Activated CD4-positive, alpha-beta T cell treated with anti-CD3 and anti-CD28 coated beads, Interleukin-2, amount 50 U/mL, for 48 hours (primary cell): ENCODE results near the gene GTSF1L.
"Not testable (repeated sequence)": the region's sequence is repeated elsewhere in the genome, so short reads cannot be mapped to it uniquely, and the experiment has no call there.

Experiments used
- DNase-seq, 2 experiments: peaks; one replicate each; pipeline ENCODE4 v3.0.0-alpha.2; 2020

Gene GTSF1L

DNA sequence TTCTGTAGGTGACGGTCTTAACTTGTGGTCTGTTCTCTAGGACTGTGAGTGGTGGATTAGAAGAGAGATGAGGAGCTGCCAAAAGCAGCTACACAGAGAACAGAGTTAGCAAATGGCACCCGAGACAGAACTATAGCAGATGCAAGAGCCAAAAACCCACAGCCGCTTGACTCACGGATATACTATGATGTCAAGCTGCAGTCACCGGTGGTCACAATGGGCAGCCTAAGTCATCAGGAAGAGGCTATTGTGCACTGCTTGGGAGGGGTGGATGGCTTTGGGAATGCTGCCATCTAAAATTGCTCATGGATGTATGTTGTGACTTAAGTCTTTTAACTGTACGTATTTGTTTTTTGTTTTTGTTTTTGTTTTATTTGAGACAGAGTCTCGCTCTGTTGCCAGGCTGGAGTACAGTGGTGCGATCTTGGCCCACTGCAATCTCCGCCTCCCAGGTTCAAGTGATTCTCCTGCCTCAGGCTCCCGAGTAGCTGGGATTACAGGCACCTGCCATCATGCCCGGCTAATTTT is at the start of gene GTSF1L:
Gene GTSF1L, minus strand, starts transcription at position 192 of the 528 bp plus-strand sequence. CDS start 308 bp downstream, outside the sequence.
- DNase-seq = no peak

DNA sequence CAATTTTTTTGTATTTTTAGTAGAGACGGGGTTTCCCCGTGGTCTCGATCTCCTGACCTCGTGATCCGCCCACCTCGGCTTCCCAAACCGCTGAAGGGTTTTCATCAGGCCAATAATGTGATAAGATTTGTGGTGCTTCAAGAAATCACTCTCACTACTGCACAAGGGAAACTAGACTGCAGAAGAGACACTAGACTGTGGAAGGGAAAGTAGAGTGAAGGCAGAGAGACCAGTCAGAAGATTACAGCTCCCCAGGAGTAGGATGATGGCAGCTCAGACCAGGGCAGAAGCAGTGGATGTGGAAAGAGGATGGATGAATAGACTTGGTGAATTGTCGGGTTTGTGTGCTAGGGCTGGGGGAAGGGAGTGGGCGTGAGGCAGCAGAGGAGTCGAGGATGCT is 48.0 kb upstream of the GTSF1L start:
- DNase-seq = peak in 1 of 2 experiments; percentile 22

DNA sequence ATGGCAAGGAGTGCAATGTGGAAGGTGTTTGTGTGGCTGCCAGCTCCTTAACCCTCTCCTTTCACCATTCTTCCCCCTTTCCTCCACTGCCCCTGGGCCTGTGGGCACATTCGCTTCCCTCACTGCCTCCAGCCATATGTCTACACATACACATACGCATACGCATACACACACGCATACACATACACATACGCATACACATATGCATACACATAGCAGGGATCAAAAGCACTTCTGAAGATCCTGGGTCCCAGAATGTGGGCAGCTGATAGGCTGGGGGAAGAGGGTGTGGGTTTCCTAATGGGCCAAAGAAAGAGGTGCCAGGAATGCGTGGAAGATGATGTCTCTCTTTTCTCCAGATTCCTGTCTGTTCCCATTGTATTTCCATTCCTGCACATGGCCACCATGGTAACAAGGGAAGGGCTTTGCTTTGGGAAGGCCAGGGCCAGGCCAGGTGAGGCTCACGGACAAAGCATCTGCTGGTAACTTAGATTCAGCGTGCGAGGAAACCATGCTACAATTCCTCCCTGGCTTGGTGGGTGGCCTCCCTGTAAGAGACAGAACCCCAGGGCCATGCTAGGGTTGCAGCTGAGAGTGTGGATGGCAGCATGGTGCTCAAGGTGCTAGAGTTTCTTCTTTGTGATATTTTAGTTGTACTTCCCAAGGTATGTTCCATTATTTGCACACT is 44.8 kb upstream of the GTSF1L start:
- DNase-seq = no peak

DNA sequence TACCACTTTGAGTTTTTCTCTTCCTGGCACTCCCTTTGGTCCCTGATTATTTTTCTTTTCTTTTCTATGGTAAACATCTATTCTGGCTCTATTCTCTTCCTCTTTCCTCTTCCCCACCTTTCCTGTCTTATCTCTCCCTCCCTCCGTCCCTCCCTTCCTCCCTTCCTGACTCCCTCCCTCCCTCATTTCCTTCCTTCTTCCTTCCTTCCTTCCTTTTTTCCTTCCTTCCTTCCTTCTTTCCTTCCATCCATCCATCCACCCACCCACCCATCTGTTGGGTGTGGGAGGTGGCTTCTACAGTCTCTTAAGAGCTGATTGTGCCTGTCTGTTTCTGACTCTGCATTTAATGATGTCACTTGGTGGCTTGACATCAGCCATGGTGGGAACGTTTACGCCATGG is 43.5 kb upstream of the GTSF1L start:
- no peak for DNase-seq

DNA sequence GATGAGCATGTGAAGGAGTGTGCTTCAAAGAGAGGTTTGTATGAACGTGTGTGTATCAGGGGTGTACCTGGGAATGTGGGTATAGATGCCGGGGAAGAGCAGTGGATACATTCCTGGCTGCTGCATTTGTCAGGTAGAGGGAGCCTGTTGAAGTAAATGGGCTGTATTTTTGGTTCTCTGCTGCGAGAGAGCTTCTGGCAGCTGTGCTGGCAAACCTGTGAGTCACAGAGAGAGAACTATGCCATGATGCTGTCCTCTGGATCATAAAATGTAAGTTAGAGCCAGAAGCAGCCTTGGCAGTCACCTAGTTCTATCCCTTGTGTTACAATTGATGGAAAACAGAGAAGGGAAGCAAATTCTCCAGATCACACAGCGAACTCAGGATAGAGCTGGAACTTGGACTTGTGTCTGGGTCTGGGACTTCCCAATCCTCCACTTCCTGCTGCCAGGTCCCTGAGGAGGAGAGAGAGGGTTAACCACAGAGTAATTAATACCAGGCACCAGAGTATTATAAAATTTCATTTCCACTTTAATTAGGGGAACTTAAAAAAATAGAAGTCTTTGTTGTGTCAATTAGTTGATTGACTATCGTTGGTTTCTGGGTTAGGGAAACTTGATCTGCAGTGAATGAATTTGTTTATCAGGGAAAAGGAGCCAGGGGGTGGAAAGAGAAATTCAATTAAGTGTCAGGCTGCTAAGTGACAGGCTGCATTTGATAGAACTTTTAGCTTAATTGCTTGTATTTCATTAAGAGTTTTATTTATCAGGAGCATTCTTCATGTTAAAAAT is 41.1 kb upstream of the GTSF1L start:
- no peak for DNase-seq

DNA sequence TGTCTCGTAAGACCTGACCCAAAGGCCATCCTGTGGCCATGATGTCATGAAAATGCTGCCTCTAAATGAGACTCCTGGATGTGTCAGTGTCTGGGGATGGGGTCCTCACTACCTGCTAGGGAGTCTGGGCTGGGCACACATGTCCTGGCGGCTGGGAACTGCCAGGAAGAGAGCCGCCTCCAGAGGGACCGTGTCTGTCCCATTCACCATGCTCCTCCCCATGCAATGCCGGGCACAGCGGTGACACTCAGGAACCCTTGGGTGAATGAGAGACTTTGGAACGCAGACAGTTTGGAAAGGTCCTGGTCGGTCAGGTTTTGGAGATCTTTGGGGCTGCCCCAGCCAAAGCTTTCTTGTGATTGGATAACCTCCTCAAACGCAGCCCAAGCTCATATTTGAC is 40.1 kb upstream of the GTSF1L start:
- no peak for DNase-seq

DNA sequence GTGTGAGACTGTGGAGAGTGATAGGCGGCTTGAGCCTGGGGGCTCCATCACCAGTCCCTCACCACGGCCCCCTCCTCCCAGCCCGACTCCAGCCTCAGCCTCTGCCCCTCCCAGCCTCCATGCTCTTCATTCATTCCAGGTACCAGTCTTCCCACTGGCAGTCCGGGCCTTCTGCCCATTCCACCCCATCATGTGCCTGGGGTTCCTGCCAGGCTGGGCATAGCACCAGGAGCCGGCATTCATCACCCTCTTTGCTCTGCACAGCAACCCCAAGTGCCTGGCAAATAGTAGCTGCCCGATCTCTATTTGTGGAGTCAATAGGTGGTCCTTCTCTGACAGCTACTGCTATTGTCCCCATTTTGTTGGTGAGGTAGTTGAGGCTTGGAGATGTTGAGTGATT is 39.6 kb upstream of the GTSF1L start:
- no peak for DNase-seq

DNA sequence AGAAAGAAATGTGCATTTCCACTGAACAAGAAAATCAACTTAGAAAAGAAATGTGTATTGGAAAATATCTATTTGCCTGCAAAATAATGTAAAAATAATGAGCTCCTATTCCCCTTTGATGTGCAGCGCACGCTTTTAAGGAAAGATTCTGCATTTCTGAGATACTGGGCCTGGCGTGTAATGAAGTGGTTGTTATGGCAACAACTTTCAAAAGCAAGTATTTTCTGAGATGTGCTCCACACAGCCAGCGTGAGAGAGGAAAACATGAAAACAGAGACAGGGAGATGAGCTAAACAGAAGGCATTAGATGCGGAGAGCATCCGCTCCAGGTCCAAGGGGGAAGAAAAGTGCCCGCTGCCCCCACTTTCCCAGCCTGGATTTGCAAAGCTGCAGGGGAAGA is 39.1 kb upstream of the GTSF1L start:
- no peak for DNase-seq

DNA sequence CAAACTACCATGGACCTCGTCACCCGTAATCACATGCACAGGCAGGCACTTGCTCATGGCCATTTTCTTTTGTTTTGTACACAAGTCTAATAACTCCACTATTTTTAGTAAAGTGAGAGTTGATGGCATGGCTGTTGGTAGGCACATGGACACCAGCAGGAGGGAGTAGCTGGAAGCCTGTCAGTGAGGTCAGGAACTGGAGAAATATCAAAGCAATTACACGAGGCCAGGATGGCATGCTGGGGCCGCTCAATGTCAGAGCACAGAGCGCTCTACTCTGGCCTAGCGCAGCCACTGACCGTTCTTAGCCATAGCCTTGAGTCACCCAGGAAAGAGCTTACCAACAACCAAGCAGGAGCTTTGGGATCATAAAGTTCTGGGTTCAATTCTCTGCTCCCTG is 36.1 kb upstream of the GTSF1L start:
- DNase-seq = no peak

DNA sequence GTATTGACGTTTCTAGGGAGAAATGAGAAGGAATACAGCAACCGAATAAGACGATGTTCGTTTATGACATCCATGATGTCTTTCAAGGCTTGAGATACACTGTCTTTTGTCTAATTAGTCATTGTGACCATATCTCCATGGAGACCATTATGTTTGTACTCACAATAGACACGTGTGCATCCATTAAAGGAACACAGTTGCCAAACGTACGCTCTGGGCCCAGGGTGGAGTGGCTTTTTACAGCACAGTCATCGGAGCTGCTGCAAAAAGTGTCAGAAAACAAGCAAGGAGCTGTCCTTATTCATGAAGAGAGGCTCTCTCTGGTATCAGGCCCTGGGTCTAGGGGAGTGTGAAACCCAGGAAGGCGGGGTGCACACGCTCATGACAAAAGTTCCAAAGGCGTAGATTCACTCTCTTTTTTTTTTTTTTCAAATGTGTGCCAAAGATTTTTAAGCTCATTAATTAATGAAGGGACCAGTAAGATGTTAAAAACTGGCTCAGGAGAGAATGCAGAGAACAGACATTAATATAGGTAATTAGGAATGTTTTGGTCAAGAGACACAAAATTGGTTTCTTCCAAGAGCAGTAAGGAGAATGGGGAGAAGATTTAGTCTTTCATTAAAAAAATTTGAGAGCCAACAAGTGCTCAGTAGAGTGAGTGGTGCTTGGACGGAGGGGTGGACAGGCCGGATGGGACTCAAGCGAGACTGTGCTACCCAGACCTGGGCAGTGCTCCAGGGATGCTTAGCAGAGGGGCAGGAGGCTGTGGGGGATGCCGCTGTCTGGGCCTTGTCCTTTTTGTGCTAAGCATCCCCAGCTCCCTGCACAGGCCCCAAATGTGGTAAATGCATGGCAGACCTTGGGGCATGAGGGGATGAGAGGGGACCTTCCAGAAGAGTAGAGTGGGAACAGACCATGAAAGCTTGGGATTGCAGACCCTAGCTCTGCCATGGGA is 34.9 kb upstream of the GTSF1L start:
- no peak for DNase-seq

DNA sequence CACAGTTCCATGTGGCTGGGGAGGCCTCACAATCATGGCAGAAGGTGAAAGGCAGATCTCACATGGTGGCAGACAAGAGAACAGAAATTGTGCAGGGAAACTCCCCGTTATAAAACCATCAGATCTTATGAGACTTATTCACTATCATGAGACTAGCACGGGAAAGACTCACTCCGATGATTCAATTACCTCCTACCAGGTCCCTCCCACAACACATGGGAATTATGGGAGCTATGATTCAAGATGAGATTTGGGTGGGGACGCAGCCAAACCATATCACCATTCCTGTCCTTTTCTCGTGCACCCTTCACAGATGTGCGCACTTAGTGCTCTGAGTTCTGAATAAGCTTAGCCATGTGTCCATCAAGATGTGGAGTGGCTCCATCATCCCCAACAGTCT is 31.1 kb upstream of the GTSF1L start:
- not testable (repeated sequence) for DNase-seq

DNA sequence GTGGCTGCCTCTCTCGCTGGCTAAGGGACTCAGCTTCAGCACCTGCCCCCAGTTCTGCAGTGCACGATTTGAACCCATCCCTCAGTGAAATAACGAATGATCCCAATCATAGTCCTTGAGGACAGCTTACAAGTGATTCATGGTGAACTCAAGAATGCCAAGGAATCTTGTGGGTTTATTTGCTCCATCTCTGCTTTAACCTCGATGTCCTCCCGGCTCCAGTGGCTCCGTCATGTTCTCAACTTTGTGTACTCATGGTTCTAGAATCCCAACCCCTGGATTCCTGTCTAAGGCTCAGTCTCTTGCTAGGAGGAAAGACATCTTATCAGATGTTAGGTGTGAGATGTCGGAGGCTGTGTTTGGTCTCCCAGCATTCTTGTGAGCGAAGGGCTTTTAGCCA is 29.0 kb upstream of the GTSF1L start:
- DNase-seq = no peak

DNA sequence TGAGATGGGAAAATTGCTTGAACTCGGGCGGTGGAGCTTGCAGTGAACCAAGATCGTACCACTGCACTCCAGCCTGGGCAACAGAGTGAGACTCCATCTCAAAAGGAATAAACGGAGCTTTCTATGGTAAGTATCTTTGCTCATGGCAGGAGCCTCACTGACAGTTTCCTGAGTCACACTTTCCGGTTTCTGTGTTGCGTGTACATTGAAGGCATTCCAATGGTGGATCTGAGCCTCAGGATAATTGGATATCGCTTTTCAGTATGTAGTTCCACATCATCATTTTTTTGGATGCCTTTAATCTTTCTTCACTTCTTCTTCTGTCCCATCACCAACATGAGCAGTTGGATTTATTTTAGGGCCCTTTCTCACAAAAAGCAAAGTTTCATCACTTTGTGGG is 28.6 kb upstream of the GTSF1L start:
- DNase-seq = no peak

DNA sequence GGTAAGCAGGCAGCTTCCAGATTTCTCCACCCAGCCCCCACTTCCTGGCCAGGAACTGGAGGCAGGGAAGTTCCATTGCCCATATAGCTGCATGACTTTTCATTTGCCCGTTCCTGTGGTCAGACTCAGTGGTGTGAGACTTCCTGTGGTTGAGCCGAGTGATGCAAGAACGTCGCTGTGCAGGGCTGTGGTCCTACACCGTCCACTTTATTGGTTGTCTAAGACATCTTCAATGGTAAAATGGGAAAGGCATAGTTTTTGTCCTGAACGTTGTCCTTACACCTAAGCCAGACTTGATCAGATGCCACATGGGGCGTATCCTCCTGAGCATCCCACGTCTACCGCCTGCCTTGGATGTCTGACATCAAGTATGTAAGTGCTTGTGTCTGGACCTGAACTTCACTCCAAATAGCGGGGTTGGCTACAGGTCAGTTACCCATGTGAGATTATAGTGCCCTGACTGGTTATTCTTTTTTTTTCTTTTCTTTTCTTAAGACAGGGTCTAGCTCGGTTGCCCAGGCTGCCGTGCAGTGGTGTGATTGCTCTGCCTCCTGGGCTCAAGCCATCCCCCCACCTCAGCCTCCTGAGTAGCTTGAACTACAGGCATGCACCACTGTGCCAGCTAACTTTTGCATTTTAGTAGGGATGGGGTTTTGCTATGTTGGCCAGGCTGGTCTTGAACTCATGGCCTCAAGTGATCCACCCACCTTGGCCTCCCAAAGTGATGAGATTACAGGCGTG is 25.9 kb upstream of the GTSF1L start:
- peak; percentile 52 to 69 for DNase-seq

DNA sequence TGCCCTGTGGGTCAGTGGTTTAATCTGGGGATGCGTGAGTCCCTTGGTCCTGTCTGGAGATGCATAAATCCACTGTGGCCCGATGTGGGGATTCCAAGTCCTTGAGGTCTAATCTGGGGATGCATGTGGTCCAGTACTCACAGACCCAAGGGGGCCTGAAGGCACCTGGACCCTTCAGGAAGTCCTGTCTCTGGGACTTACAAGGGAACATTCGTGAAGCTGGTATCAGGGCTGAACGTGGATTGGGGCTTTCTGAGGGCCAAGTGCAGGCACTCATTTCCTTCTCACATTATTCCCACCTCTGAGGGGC is 25.2 kb upstream of the GTSF1L start:
- peak in 1 of 2 experiments; percentile 28 for DNase-seq

DNA sequence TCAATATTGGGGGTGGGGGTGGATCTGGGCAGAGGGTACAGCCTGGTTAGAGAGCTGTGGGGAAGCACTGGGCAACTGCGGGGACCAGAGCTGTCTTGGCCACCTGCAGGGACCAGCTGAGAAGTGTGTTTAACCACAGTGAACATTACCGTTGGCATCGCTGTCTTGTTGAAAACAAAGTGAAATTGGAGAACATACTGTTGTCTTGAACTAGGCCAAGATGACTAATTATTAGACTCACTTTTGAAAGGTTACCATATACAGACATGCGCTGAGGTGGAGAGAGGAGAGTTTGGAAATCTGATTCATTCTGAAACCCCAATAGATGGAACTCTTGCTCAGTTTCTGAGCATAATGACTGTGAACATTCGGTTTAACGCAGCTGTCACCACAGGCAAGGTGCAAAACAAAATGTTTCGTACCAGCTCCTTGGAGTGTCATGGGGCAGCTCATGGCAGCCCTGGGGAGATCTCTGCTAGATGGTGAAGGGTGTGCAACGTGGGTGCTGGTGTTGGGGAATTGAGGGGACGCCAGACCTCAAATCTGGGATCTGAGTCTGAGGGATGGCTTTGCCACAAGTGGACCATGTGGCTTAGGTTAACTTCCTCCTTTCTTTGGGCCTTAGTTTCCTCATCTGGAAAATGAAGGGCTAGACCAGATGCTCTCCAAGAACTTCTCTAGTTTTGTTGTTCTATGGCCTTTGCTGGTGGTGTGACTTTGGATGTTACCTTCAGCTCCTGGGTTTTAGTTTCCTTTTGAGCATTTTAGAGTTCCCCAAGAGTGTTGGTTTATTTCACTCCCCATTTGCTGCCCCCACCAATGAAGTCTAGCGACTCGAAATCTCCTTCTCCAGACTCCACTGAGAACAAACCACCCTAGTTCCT is 24.6 kb upstream of the GTSF1L start:
- DNase-seq = peak; percentile 61 to 72

DNA sequence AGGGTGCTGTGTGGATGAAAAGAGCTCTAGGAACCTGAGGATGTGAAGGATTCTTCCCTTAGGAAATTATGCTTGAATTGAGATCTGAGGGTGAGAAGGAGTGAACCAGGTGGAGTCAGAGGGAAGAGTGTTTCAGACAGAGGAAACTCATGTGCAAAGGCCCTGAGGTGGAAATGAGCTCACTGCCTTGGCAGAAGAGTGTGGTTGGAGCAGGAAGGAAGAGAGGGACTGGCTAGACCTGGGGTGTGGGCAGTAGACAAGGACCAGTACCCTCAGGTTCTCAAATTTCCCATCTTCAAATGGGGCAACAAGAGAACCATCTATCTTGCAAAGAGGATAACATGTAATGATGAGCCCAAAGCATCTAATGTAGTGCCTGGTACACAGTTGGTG is 24.0 kb upstream of the GTSF1L start:
- no peak for DNase-seq

DNA sequence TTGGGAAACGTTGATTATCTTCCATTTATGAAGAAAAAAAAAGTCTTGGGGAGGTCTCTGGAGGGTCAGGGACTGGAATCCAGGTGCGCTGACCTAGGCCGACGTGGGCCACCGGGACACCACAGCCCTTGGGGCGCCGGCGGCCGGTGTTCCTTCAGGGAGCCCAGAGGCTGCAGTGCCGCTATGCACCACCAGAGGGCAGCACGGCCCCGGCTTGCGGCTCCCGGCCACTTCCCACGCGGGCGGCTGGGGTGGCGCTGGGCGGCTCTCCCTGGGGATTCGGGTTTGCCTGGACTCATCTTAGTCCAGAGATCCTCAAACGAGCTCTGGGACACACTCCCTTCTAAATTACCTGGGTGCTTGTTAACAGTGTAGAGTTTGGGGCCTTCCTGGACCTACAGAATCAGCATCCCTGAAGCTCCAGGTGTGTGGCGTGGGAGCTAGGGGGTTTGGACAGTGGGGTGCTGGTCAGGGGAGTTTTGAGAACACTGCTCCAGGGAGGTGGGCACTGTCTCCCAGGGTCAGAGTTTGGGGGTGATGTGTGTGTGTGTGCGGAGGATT is 23.0 kb upstream of the GTSF1L start:
- DNase-seq = peak; percentile 93

DNA sequence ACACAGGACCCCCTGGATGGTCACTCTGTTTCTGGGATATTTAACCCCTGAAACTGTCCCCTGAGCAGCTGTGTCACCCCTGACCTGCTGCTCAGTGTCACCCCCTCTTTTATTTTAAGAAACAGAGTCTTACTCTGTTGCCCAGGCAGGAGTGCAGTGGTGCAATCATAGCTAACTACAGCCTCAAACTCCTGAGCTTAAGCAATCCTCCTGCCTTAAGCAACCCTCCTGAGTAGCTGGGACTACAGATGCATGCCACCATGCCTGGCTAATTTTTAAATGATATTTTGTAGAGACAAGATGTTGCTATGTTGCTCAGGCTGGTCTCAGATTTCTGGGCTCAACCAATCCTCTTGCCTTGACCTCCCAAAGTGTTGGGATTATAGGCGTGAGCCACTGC is 21.5 kb upstream of the GTSF1L start:
- DNase-seq = no peak

DNA sequence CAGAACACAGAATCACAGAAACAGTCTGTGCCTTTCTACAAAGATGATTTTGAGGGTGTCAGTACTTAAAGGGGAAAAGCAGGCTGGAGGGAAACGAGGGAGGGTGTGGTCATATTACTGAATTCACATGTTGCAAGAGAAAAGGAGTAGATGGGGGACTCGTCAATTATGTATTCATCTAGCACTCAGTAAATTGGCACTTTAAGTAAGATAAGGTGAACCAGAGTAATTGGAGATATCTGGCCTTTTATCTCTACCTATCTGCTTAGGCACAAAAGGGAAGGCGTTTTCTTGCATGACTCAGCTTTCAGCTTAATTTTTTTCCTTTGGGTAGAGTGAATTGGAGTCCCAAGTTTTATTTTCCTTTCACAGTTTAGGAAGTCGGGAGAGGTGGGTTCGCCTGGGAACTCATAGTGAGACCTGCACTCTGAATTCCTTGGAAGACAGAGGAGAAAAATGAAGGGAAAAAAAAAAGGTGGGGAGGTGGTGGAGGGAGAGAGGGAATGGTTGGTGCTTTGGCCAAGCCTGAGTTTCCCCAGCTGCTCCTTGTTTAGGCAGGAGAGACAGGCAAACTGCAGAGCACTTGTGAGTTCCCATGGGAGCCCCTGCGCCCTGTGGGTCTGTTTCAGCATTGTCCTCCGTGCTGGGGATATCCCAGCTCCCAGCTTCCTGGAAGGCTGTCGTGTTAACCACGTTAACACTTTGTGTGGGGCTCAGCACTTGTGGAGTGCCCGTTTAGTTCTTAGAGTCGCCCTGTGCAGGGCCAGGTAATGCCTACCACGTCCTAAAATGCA is 19.7 kb upstream of the GTSF1L start:
- DNase-seq = no peak
